SK-N-SH (cell line): Measurements from ENCODE around the gene ITGA1.

ENCODE experiments used
- EZH2phosphoT487 ChIP-seq: fragments of 200-600 bp; sonication (generic); IDR thresholded peaks from 2 replicates; pipeline ENCODE4 v1.6.1; 2017; ENCODE audit warnings: low read depth, mixed run types, mild to moderate bottlenecking, antibody characterized with exemption, moderate library complexity, borderline replicate concordance
- TF ChIP-seq, protein P1 (sequence below): fragments of 200-600 bp; sonication (generic); IDR thresholded peaks from 2 replicates; pipeline ENCODE4 v1.6.1; 2017; ENCODE audit warnings: antibody characterized with exemption, mild to moderate bottlenecking, moderate library complexity

DNA sequence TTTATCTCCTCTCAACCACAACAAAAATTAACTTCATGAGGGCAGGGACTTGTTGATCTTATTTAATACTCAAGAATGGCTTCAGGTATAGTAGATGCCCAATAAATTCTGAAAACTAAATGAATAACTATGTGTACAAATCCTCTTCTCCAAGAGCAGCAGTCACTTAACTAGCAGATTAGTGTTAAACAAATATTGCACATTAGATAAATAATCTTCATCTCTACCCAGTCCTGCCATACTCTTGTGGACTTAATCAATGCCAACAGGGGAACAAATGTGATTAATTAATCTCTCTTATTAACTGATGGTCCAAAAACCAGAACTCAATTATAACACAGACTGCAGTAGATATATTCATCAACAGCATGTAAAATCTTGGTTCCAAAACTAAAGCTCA, 15.0 kb upstream of the ITGA1 start:
- no peak for TF ChIP-seq EZH2phosphoT487
- TF ChIP-seq, protein P1, sequence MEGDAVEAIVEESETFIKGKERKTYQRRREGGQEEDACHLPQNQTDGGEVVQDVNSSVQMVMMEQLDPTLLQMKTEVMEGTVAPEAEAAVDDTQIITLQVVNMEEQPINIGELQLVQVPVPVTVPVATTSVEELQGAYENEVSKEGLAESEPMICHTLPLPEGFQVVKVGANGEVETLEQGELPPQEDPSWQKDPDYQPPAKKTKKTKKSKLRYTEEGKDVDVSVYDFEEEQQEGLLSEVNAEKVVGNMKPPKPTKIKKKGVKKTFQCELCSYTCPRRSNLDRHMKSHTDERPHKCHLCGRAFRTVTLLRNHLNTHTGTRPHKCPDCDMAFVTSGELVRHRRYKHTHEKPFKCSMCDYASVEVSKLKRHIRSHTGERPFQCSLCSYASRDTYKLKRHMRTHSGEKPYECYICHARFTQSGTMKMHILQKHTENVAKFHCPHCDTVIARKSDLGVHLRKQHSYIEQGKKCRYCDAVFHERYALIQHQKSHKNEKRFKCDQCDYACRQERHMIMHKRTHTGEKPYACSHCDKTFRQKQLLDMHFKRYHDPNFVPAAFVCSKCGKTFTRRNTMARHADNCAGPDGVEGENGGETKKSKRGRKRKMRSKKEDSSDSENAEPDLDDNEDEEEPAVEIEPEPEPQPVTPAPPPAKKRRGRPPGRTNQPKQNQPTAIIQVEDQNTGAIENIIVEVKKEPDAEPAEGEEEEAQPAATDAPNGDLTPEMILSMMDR, result no peak
